Dermis microvascular lymphatic vessel endothelial cell (primary cell): ENCODE measurements around the gene DNAH10. TPM values are rescaled to one million over a fixed set of nuclear protein-coding genes. Genes with fewer than 3 reads are reported as not detected.

ENCODE experiments used
- DNase-seq, 2 donors: peaks; one replicate each; pipeline versions ENCODE4 v3.0.0 to v3.0.0-alpha.2; 2010; ENCODE audit warnings: low read depth in 2 of 2
- total RNA-seq: library from RNA; depleted of rRNA; stranded (reverse); fragments of >200 nt; gene quantifications from 2 replicates; pipeline ENCODE4 v1.2.1, GENCODE V29; 2014

Gene DNAH10
- total RNA-seq, 1 donor from 2014 or later, result under 0.01 TPM

DNA sequence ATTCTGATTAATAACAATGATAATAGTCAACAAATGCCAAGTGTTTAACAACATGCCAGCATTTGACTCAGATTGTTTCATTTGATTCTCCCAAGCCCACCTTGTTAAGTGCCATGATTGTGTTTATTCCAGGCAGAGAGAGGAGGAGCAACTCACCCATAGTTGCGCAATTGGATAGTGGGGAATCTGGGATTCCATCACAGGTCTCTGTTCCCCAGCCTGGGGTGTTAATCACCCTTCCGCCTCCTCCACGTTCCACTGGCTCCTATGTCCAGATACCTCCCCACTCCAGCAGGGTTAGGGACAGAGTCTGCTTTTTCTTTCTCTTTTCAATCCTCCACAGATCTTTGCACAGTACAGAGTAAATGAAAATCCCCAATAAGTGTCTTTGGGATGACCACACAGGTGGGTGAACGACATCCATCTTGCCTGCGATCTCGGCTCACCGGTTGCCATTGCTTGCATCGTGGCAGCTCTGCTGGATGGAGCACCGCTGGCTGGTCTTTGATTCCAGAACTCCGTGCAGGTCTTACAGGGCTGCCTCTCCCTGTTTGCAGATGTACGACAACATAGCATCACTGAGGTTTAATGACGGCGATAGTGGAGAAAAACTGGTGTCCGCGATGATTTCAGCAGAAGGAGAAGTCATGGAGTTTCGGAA lies 78.8 kb downstream of the DNAH10 start:
- no peak for DNase-seq

DNA sequence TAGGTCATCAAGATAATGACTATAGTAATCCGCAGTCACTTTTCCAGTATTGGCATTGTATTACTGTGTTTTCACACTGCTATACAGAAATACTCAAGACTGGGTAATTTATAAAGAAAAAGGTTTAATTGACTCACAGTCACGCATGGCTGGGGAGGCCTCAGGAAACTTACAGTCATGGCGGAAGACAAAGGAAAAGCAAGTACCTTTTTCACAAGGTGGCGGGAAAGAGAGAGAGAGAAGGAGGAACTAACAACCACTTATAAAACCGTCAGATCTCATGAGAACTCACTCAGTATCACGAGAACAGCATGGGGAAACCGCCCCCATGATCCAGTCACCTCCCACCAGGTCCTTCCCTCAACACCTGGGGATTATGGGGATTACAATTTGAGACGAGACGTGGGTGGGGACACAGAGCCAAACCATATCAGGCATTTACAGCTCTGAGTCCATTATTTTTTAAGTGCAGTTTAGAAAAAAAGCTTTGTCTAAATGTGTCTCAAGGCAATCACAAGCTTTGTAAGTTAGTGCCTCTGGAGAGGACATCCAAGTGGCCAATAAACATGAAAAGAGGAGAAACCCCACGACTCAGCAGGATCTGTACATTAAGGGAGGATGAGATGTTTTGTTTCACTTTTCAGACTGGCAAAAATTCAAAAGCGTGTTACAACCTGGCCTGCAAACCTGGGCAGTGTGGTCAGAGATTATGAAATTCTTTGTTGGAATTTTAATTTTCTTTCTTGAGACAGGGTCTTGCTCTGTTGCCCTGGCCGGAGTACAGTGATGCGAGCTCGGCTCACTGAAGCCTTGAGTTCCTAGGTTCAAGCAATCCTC lies 82.0 kb downstream of the DNAH10 start:
- no peak for DNase-seq

DNA sequence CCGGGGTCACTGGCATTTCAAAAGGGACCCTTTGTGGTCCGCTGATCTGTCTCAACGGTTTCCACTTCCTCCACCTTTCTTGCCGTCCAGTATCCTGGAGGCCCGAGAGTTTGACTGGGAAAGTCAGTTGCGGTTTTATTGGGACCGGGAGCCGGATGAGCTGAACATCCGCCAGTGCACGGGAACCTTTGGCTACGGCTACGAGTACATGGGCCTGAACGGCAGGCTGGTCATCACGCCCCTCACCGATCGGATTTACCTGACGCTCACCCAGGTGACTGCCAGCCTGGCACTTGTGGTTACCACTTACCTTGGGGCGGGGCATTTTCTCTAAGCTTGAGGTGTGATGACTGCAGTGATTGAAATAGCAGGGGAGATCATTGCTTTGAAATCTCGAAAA lies 83.8 kb downstream of the DNAH10 start:
- no peak for DNase-seq

DNA sequence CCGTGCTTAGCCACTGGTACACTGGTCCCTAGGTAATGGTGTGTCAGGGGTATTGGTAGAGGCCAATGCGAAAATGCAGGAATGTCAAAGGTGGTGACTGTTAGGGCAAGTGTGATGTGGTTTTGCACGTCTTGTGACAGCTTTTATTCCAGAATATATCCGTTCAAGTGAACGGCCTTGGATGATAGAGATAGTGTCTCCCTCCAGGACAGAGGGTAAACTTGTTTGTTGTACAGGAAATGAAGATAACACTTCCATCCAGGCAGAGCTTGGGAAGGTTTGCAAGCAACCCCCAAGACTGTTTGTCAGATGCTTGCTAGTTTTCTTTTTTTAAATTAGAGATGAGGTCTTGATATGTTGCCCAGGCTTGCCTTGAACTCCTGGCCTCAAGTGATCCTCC lies 84.2 kb downstream of the DNAH10 start:
- DNase-seq, result no peak

DNA sequence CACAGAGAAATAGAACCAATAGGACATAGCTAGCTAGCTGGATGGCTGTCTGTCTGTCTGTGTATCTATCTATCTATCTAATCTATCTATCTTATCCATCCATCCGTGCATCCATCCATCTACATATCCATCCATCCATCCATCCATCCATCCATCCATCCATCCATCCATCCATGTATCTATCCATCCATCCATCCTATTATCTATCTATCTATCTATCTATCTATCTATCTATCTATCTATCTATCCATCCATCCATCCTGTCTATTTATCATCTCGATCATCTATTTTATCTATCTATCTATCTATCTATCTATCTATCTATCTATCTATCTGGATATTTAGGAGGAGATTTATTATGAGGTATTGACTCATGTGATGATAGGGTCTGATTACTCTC lies 84.9 kb downstream of the DNAH10 start:
- no peak for DNase-seq

DNA sequence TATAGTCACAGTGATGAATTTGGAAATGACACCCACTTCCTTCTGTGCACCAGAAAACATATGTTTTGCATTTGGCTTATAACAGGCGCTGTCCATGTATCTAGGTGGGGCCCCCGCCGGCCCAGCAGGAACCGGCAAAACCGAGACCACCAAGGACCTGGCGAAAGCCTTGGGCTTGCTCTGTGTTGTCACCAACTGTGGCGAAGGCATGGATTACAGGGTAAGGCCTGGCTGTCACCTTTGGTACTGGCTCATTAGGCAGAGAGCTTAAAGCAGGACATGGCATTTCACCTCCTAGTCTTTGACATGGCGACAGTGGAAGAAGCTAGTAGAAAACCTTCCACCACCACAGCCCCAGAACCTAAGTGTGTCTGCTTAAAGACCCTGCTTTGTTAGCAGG lies 85.8 kb downstream of the DNAH10 start:
- no peak for DNase-seq

DNA sequence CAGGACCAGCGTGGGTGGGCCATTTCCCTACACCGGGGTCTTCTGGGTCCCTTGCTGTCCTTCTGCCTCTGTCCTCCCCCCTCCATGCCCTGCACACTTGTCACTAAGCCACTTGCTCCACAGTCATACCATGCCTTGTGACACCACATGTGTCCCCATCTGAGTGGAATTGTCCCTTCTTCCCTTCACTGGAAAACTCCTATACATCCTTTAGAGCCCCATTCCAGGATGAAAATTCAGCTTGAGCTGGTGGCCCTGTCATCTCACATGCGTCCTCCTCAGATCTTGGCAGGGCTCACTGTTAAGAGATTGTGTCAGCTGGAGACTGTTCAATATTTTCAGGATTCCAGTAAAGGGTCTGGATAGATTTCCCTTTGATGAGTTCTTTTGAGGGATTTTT lies 87.4 kb downstream of the DNAH10 start:
- no peak for DNase-seq

DNA sequence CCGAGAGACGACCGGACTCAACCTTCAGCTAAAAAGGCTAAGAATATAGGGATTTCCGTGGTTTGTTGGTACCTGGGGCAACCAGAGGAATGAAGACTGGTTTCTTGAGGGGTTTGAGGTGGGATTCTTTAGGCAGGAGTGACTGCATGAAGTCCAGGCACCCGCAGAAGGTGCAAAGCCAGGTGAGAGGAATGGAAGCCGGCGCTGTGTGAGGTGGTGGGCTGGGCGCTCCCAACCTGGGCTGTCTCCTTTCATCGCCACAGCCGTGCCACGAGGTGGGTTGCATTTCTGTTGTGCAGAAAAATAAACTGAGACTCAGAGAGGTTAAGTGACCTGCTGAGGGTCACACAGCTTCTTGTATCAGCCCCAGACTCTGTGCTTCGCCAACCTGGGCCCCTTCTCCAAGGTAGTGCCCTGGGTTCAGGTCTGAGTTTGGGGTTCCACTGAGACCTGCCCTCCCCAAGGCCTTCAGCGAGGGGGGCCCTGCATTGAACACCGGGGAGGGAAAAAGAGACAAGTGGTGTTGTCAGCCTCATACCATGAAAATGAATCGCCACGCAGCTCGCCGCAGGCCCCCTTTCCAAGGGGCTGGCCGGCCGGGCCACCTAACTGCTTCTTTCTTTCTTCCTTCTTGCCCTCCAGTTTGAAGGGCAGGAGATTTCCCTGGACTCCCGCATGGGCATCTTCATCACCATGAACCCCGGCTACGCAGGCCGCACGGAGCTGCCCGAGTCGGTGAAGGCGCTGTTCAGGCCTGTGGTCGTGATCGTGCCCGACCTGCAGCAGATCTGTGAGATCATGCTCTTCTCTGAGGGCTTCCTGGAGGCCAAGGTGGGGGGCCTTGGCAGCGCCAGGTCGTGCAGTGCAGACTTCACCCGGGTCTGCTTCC lies 88.4 kb downstream of the DNAH10 start:
- DNase-seq, result no peak

DNA sequence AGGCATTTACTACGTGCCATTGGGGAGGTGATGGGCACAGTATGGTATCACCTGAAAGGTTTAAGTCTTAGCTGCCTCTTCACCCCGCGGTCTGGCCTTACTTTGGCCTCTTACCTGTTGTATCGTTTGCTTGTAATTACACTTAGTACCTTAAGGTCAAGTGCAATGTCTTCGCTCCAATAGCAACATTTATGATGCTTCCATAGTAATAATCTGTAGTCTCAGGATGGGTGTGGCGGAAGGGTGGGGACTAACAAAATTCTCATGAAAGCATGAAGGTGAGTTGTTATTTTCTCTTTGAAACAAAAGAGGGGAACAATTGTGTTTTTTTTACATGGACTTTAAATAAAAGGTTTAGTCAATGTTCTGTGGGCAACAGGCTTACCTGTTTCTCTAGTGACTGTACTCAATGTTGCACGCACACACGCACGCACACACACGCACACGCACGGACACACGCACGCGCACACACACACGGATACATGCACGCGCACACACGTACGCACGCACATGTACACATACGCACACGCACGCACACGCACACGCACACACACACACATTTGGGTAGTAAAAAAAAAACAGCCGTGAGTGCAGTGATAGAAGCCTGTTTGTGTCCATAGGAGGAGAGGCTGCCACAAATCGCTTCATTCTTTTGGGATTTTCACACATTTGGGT lies 91.4 kb downstream of the DNAH10 start:
- no peak for DNase-seq

DNA sequence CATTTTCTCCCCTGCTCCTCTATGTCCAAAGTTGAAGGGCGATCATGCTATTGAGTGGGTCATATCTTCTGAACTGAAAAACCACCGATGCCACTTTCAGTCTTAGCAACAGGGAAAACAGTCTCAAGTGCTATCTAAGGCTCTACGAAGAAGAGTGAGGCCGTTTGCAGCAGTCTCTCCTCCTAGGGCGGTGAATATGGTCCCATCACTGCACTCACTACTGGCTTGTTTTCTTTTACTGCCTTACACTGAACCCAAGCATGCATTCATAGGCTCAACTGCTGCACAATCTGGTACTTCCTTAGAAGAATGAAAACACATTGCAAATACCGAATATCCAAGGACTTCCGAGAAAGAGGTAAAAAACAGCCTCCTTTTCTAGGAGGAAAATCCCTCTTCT lies 92.1 kb downstream of the DNAH10 start:
- DNase-seq, result no peak

DNA sequence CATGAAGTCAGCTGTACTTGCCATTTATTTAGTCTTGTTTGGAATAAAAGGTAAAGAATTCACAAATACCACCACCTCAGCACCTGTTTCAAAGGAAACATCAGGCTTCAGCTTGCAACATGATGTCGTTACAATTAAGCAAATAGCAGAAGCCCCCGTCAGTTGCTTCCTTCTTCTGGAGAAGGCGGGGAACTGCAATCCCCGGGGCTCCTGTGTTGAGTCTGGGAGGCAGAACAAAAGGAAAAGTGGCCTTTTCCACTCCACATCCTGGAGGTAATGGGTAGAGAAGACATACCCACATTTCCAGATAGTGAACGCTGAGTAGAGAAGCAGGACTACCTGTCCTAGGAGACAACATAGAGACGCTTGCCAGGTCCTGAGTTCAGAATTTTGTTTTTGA lies 92.8 kb downstream of the DNAH10 start:
- no peak for DNase-seq

DNA sequence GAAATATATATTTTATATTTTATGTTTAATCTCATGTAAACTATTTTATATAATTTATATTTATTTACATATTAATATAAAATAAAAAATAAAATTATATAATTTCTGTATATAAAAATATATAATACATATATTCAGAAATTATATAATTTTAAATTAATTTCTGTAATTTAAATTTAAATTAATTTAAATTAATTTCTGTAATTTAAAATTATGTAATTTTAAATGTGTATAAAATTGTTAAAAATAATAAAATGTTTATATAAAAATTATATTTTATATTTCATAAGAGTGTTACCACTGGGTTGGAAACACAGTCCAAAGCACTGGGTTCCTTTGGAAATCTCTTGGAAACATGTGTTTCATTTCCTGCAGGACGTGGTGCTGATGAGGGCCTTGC lies 94.6 kb downstream of the DNAH10 start:
- DNase-seq, result no peak

DNA sequence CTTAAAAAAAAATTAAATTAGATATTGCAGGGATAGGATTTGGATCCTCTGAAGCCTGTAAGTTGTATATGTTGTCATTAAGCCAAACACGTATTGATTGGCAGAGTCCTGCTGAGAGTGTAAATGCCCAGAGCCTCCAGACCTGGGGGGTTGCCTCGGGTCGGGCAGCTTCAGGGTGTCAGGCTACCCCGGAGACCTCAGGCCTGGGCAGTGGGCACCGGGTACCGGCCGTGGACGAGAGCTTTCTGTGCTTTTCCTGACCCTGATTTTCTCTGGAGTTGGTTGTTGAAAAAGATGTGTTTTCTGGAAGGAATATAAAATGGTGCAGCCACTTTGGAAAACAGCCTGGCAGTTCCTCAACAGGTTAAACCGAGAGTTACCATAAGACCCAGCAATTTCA lies 96.1 kb downstream of the DNAH10 start:
- DNase-seq, result no peak

DNA sequence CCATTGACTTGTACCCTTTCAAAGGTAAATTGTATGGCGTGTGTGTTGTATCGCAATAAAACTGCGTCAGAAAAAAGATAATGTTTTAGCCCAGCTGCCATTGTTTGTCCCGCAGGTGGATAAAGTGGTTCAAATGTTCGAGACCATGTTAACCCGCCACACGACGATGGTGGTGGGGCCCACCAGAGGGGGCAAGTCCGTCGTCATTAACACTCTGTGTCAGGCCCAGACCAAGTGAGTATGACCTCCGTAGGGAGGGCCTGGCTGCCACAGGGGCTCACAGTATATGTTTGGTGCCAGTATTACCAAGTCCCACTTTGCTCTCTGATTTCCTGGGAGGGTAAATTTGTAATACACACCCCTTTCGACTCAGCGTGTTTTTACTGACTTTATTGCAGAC lies 96.9 kb downstream of the DNAH10 start:
- DNase-seq, result no peak

DNA sequence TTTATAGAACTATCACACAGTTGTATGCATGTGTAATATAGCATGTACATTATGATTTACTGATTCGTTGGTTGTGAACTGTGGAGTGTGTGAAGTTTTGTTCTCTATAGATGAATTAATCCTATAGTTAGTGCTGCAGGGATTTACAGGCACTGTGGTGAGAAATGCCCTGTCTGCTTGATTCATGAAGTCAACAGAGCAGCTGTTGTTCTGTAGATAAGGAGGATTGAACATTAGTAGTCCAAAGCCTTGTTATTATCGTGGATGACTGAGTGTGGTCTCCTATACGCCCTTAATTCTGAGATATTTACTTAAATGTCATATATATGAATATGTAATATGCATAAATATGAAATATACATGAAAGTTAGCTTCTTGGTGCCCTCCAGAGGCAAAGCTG lies 98.3 kb downstream of the DNAH10 start:
- no peak for DNase-seq

DNA sequence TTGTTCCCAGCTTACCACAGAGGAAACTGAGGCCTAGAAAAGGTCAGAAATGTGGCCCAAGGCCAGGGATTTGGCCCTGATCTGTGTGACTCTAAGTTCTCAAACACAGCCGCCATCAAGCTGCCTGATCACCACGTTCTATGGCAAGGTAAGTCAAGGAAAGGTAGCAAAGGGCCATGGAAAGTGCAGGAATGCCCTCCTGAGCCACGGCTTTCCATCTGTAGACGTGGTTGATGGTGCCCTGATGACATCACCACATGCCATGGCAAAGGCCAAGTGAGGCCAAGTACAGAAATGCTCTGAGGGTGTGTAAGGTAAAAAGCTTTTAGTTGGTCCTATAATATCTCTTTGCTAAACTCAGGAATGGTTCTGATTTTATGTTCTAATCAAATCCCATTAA lies 99.3 kb downstream of the DNAH10 start:
- DNase-seq, result no peak

DNA sequence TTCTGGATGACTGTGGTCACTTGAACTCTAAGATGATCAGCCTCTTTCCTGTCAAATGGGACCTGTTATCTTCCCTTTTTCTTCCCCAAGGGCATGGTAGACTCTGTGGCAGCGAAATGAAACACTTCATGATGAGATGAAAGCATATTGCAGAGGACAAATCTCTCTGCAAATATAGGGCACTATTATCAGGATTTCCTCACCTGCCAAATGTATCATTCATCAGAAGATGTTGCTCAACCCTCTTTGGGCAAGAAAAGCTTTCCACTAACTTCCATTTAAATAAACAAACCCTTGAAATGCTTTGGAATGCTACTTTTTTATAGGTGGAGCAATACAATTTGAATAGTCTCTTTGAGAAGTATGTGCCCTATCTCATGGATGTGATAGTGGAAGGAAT lies 105.0 kb downstream of the DNAH10 start:
- no peak for DNase-seq

DNA sequence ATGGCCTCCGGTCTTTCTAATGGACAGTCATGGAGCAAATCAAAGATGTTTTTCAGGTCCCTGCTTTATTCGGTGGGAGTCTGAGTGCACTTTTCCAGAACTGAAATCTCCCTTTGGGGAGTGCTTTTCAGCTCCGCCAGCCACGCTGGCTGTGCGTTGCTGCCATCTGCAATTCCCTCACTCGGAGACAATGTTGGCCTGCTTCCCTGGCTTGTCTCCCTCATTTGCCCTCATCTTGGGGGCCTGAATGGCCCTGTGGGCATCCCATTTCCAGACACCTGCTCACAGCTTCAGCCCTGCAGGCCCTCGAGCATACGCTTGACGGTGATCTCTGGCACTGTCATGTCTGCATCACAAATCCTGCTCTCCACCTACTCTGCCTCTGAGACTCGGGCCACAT lies 106.7 kb downstream of the DNAH10 start:
- DNase-seq, result no peak

DNA sequence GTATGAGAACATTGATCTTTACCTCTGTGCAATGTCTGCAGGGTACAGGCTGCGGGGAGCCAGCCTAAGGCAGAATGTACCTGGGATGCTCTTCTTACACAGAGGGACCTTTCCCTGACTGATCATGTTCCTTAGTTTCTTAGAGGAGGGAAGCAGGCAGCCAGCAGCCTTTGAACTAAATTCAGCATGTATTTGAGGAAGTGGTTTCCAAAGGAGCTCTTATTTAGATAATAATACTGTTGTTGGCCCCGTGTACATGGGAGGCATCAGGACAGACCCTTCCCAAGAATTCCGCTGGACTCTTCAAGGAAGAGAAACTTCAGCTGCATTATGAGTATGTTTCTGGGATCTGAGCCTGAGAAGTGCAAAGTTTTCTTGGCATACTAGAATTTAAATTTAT lies 111.7 kb downstream of the DNAH10 start:
- DNase-seq, result no peak

DNA sequence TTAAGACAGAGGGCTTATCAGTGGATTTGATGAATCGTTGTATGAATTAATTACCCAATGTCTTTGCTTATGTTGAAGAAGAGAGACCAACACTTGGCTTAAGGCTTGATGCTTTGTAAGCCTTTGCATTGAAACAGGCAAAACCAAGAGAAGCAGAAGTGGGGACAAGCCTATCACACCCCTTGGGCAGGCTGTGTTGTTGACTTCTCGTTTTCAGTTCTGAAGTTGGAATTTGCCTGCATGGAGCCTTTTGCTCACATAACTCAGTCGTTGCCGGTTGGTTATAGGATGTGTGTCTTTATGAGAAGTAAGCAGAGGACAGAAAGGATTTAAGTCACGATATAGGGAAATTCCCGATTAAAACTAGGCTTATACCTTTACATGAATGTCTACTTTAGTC lies 115.9 kb downstream of the DNAH10 start:
- DNase-seq, result no peak

DNA sequence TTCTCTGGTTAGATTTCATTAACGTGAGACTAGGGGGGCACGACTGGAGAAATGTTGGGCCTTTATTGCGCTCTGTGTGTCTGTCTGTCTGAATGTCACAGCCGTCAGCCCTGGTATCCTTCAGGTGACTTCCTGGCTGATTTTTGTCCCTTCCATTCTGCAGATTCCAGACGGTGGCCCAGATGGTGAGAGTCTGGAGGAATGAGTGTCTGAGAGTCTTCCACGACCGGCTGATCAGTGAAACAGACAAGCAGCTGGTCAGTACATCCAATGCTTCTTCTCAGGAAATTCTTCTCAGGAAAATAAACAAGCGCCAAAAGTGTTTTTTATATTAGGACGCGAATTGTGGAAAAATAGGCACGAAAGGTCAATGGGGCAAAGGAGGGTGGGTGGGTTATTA lies 117.0 kb downstream of the DNAH10 start:
- no peak for DNase-seq

DNA sequence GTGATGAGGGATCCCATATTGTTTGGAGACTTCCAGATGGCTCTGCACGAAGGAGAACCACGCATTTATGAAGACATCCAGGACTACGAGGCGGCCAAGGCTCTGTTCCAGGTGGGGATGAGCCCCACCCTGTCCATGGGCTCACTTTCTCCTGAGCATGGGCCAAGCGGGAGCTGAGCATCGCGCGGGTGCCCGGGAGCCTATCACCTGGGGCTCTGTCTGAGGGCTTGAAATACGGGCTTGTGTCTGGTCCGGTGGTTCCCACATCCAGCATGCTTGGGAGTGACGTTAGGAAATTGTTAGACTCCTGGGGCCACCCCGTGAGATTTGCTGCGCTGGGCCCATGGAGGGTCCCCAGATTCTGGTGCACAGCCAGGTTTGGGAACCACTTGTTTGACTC lies 117.6 kb downstream of the DNAH10 start:
- no peak for DNase-seq
